Testis (tissue), 3 donors: Measurements from ENCODE around the gene FBXO31. TPM values are rescaled to one million over a fixed set of nuclear protein-coding genes. Genes with fewer than 3 reads are reported as not detected.

Experiments
- DNase-seq: peaks from one replicate; pipeline ENCODE4 v3.0.0-alpha.2; 2019
- H3K27ac ChIP-seq, 2 donors: fragments of 200-600 bp; sonication (generic); one replicate each; pipeline ENCODE4 v1.5.1; 2019
- H3K27me3 ChIP-seq: fragments of 200-600 bp; sonication (generic); one replicate; pipeline ENCODE4 v1.5.1; 2019
- H3K36me3 ChIP-seq: fragments of 200-600 bp; sonication (generic); one replicate; pipeline ENCODE4 v1.5.1; 2017; ENCODE audit warnings: low read depth; ENCODE audit errors: missing control alignments
- H3K4me1 ChIP-seq: fragments of 200-600 bp; sonication (generic); one replicate; pipeline ENCODE4 v1.5.1; 2019
- H3K4me3 ChIP-seq, 2 donors: fragments of 200-600 bp; sonication (generic); one replicate each; pipeline ENCODE4 v1.5.1; 2017 to 2019
- H3K9me3 ChIP-seq: fragments of 200-600 bp; sonication (generic); one replicate; pipeline ENCODE4 v1.5.1; 2017
- CTCF ChIP-seq, 3 experiments: fragments of 450-650 bp in 2 of 3; fragments of 200-600 bp in 1 of 3; sonication (generic) in 1 of 3; IDR thresholded peaks; one replicate each; pipeline ENCODE4 v1.5.1; 2016 to 2019; ENCODE audit warnings: antibody characterized with exemption in 3 of 3, mild to moderate bottlenecking in 2 of 3, moderate library complexity in 1 of 3
- POLR2A ChIP-seq: fragments of 450-650 bp; IDR thresholded peaks from one replicate; pipeline ENCODE4 v1.6.1; 2017; ENCODE audit warnings: antibody characterized with exemption, mild to moderate bottlenecking, moderate library complexity
- WGBS, 2 donors: methylation state at CpG; one replicate each; pipeline ENCODE4 v1.1.5; 2018; 5-methylcytosine and 5-hydroxymethylcytosine counted together
- intact Hi-C: fragments of 100-400 bp; cut with DNase I; formaldehyde crosslinking; loops from one replicate; pipeline ENCODE4 v1.15.1; 2023; ENCODE audit warnings: low total_unique reads
- polyA plus RNA-seq: library from polyadenylated mRNA; stranded (reverse); fragments of 350-450 nt; fragmentation: Illumina TruSeq; extraction: RNeasy Lipid Tissue Mini Kit (QIAGEN cat#74804); gene quantifications from one replicate; pipeline ENCODE4 v1.2.3, GENCODE V29; 2014; ENCODE audit warnings: low read depth, low replicate concordance; ENCODE audit not compliant: insufficient read depth
- total RNA-seq, 2 donors: library from RNA; depleted of rRNA; stranded (reverse); fragments of >200 nt; gene quantifications; one replicate each; pipeline ENCODE4 v1.2.3, GENCODE V29; 2016

FBXO31 gene
- total and polyA plus RNA-seq, 3 donors from 2014 or later: 73.9 to 215 (median 115) TPM

DNA sequence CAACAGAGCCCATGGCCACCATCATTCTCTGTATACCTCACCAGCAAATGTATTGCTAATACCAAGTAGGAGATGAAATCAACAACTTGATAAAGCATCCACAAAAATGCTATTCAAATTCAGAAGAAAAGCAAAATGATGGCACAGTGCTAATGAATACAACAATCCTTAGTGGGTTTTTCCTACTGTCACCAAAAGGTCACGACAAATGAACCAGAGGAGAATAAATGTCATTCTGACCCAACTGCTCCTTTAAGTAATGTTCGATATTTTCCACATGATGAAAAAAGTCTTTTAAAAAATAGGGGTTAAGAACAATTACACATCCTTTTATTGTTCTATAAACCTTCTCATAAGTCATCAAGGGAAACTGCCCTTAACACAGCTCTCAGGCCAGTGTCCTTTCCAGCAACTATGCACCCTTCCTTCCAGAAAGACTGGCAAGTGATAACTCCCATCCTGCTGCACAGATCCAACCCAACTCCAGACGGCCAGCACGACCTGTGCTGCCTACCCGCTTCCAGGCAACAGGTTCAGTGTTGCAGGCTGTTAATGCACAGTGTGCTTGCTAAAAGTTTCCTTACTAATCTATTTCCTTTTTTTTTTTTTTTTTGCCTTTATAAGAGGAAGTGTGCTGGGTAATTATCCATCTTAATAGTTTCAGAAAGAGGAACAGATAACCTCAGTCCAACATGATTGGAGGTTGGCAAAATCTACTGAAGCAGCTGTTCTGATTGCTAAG lies 15.4 kb downstream of the FBXO31 start:
- Histone ChIP-seq H3K36me3 (no peaks in the 10 kb centered on the region), H3K9me3 (no peaks in the 10 kb centered on the region), H3K27ac (no peak overlapping the region), H3K27me3 (no peaks in the 10 kb centered on the region), H3K4me3 (no peak overlapping the region), H3K4me1 (peaks cover 14% of the 10 kb centered on the region)
- intact Hi-C loops: no loop called here
- WGBS, 2 donors: 50 to 53% methylated on average over 5 of the region's 5 CpGs
- TF ChIP-seq CTCF (IDR thresholded peaks at IDR 0.05): no peak
- no peak for TF ChIP-seq POLR2A
- no peak for DNase-seq

GRCh38 chr16:87367529-87367928 lies 16.0 kb downstream of the FBXO31 start:
- Histone ChIP-seq H3K9me3 (no peaks in the 10 kb centered on the region), H3K4me3 (no peak overlapping the region), H3K4me1 (peaks cover 14% of the 10 kb centered on the region), H3K27ac (no peak overlapping the region), H3K27me3 (no peaks in the 10 kb centered on the region), H3K36me3 (no peaks in the 10 kb centered on the region)
- TF ChIP-seq POLR2A (no peak), CTCF (IDR thresholded peaks at IDR 0.05) (no peak)
- no peak for DNase-seq
- 86 to 96% methylated on average over 9 of the region's 9 CpGs for WGBS, 2 donors
- intact Hi-C loops: no loop called here

- TF ChIP-seq POLR2A (no peak), CTCF (IDR thresholded peaks at IDR 0.05) (no peak)
- Histone ChIP-seq H3K27ac (no peak overlapping the region), H3K9me3 (no peaks in the 10 kb centered on the region), H3K4me1 (peaks cover 14% of the 10 kb centered on the region), H3K4me3 (no peak overlapping the region), H3K27me3 (no peaks in the 10 kb centered on the region), H3K36me3 (no peaks in the 10 kb centered on the region)
- WGBS, 2 donors: 69 to 70% methylated on average over 1 of the region's 1 CpG
- intact Hi-C loops: no loop called here
- no peak for DNase-seq
These were observed 16.6 kb downstream of the FBXO31 start for GRCh38 chr16:87366930-87367329.

- intact Hi-C loops: no loop called here
- H3K36me3 ChIP-seq: no peaks in the 10 kb centered on the region
- 79 to 86% methylated on average over 4 of the region's 4 CpGs for WGBS, 2 donors
- H3K27ac ChIP-seq: no peak overlapping the region
- no peaks in the 10 kb centered on the region for H3K27me3 ChIP-seq
- TF ChIP-seq CTCF (IDR thresholded peaks at IDR 0.05) (no peak), POLR2A (no peak)
- no peak for DNase-seq
- peaks cover 14% of the 10 kb centered on the region for H3K4me1 ChIP-seq
- no peak overlapping the region for H3K4me3 ChIP-seq
- no peaks in the 10 kb centered on the region for H3K9me3 ChIP-seq
These were observed 17.3 kb downstream of the FBXO31 start for GRCh38 chr16:87366288-87366687.
